ENCODE results near the gene CELF5. TPM values are rescaled to one million over a fixed set of nuclear protein-coding genes. Genes with fewer than 3 reads are reported as not detected.
A peak's percentile ranks its signal among the peaks of the same experiment; 100 is the strongest.
"Not testable (repeated sequence)": the region's sequence is repeated elsewhere in the genome, so short reads cannot be mapped to it uniquely, and the experiment has no call there.

Gene CELF5
- total and polyA plus RNA-seq, 10 of the 15 experiments (the other 5 are each of a cell fraction or from before 2014, with no cell fraction given), result 0.01 to 0.04 TPM; not detected in 8

GRCh38 chr19:3333020-3333583, 108.6 kb downstream of the CELF5 start:
- ChIA-PET SMC1A (ENCODE audit: uncharacterized antibody, unreplicated experiment) (no interaction called here), POLR2A (no interaction called here), CTCF (interaction anchor here (1.5 kb wide), 1 partner anchor 97 kb away, joined by 5 read pairs; no protein-coding TSS in a partner anchor), RAD21 (ENCODE audit: unreplicated experiment) (interaction anchor here (0.6 kb wide), 1 partner anchor 98 kb away, joined by 4 read pairs; no protein-coding TSS in a partner anchor)
- no peak for ATAC-seq
- H3K4me3 ChIP-seq, result no peak overlapping the region
- no peak overlapping the region for H3K4me2 ChIP-seq (ENCODE audit: control insufficient read depth, insufficient read depth)
- H2AFZ ChIP-seq (ENCODE audit: control insufficient read depth, low read depth, low read length), result no peak overlapping the region
- no peaks in the 10 kb centered on the region; the same call in 2 of the 3 replicates for H3K9me3 ChIP-seq (replicated peaks; ENCODE audit: control insufficient read depth, insufficient read depth, low read length)
- TF ChIP-seq EZH2 (IDR thresholded peaks at IDR 0.05; ENCODE audit: borderline replicate concordance, control insufficient read depth, low read depth, low read length), result no peak
- TF ChIP-seq, protein P1, sequence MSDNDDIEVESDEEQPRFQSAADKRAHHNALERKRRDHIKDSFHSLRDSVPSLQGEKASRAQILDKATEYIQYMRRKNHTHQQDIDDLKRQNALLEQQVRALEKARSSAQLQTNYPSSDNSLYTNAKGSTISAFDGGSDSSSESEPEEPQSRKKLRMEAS (IDR thresholded peaks at IDR 0.05; ENCODE audit: low read depth, low read length), result no peak
- no peak for TF ChIP-seq KDM1A (IDR thresholded peaks at IDR 0.05; ENCODE audit: borderline replicate concordance)
- no peak for TF ChIP-seq RELA (IDR thresholded peaks at IDR 0.05; ENCODE audit: borderline replicate concordance, partially characterized antibody)
- H3K27me3 ChIP-seq (replicated peaks in 1 of 2; ENCODE audit: control insufficient read depth in 2 of 2, insufficient read depth in 2 of 2, low read length in 1 of 2), result no peaks in the 10 kb centered on the region; a peak in 1 of 4 replicates
- in situ Hi-C loops (cut with MboI) (no loop called here), intact Hi-C loops (cut with micrococcal nuclease; ENCODE audit: unreplicated experiment) (no loop called here)
- no peak overlapping the region for H3K27ac ChIP-seq (ENCODE audit: control insufficient read depth, insufficient read depth)
- FAIRE-seq, result no peak
- no peaks in the 10 kb centered on the region for H3K79me2 ChIP-seq (ENCODE audit: control insufficient read depth, insufficient read depth, low read length)
- no peaks in the 10 kb centered on the region for H3K4me1 ChIP-seq (ENCODE audit: control insufficient read depth, insufficient read depth, low read length)
- 51% methylated on average over 4 of the region's 4 CpGs for WGBS (ENCODE audit: insufficient coverage, insufficient replicate concordance, low lambda C conversion rate, missing lambda C conversion rate)
- H3K9ac ChIP-seq (ENCODE audit: control insufficient read depth, insufficient read depth, low read length), result no peak overlapping the region
- no peak for DNase-seq (ENCODE audit: low read depth, low spot score)
- no peaks in the 10 kb centered on the region for H4K20me1 ChIP-seq (ENCODE audit: control insufficient read depth, insufficient read depth)
- BruUV-seq (replicated peaks), result no TSS peak
- H3K36me3 ChIP-seq (ENCODE audit: control insufficient read depth in 2 of 2, insufficient read depth in 2 of 2, low read length in 1 of 2), result no peaks in the 10 kb centered on the region

DNA sequence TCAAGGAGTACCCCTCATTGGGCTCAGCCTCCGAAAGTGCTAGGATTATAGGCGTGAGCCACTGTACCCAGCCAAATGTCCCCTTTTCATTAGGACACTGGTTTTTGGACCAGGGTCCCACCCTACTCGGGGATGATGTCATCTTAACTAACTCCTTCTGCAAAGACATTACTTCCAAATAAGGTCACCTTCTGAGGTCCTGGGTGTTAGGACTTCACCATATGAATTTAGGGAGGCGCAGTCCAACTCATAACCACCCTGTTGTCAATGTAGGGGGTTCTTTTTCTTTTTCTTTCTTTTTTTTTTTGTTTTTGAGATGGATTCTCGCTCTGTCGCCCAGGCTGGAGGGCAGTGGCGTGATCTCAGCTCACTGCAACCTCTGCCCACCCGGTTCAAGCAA, 109.2 kb downstream of the CELF5 start:
- TF ChIP-seq IKZF1 (conservative IDR thresholded peaks at IDR 0.05) (no peak), ATF7 (IDR thresholded peaks at IDR 0.05; ENCODE audit: low read depth) (0 out of 2 replicates have a peak, but pooled peaks have one; percentile 20)
- no peaks in the 10 kb centered on the region for H3K36me3 ChIP-seq (ENCODE audit: control insufficient read depth in 2 of 2, insufficient read depth in 2 of 2, low read length in 1 of 2)
- H3K9ac ChIP-seq (ENCODE audit: control insufficient read depth, insufficient read depth, low read length), result no peak overlapping the region
- no peaks in the 10 kb centered on the region for H4K20me1 ChIP-seq (ENCODE audit: control insufficient read depth, insufficient read depth)
- H3K27me3 ChIP-seq (replicated peaks in 1 of 2; ENCODE audit: control insufficient read depth in 2 of 2, insufficient read depth in 2 of 2, low read length in 1 of 2), result no peaks in the 10 kb centered on the region; a peak in 1 of 4 replicates
- H3K79me2 ChIP-seq (ENCODE audit: control insufficient read depth, insufficient read depth, low read length), result no peaks in the 10 kb centered on the region
- ChIA-PET SMC1A (ENCODE audit: uncharacterized antibody, unreplicated experiment) (no interaction called here), CTCF (interaction anchor here (1.5 kb wide), 1 partner anchor 96 kb away, joined by 5 read pairs; no protein-coding TSS in a partner anchor), RAD21 (ENCODE audit: unreplicated experiment) (no interaction called here), POLR2A (no interaction called here)
- in situ Hi-C loops (cut with MboI) (no loop called here), intact Hi-C loops (cut with micrococcal nuclease; ENCODE audit: unreplicated experiment) (no loop called here)
- H2AFZ ChIP-seq (ENCODE audit: control insufficient read depth, low read depth, low read length), result no peak overlapping the region
- H3K4me3 ChIP-seq, result no peak overlapping the region
- no peak for FAIRE-seq
- no peak for ATAC-seq
- H3K27ac ChIP-seq (ENCODE audit: control insufficient read depth, insufficient read depth), result no peak overlapping the region
- no peak for DNase-seq (ENCODE audit: low read depth, low spot score)
- no peaks in the 10 kb centered on the region for H3K4me1 ChIP-seq (ENCODE audit: control insufficient read depth, insufficient read depth, low read length)
- no peaks in the 10 kb centered on the region; the same call in 2 of the 3 replicates for H3K9me3 ChIP-seq (replicated peaks; ENCODE audit: control insufficient read depth, insufficient read depth, low read length)
- 12% methylated on average over 5 of the region's 8 CpGs for WGBS (ENCODE audit: insufficient coverage, insufficient replicate concordance, low lambda C conversion rate, missing lambda C conversion rate)
- BruUV-seq (replicated peaks), result no TSS peak
- H3K4me2 ChIP-seq (ENCODE audit: control insufficient read depth, insufficient read depth), result no peak overlapping the region

DNA sequence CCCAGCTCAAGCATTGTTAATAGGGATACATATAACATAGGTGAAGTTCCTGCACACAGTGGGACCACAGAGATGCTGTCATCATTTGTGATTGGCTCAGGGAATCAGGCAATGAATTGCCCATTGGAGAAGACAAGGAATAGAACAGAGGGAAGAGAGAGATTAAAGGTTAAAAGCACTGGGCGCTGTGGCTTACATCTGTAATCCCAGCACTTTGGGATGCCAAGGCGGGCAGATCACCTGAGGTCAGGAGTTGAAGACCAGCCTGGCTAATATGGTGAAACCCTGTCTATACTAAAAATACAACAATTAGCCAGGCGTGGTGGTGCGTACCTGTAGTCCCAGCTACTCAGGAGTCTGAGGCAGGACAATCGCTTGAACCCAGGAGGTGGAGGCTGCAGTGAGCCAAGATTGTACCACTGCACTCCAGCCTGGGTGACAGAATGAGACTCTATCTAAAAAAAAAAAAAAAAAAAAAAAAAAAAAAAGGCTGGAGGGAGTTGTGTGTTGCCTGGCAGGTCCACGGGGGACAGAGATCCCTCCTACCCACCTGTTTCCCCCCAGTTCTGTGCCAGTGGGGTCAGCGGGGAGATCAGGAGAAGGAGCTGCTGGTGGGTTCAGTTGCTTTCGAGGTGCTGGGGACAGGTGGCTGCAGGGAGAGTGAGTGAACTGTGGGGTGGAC, 110.4 kb downstream of the CELF5 start:
- H2AFZ ChIP-seq (ENCODE audit: control insufficient read depth, low read depth, low read length); H3K9ac ChIP-seq (ENCODE audit: control insufficient read depth, insufficient read depth, low read length); H3K36me3 ChIP-seq (ENCODE audit: control insufficient read depth in 2 of 2, insufficient read depth in 2 of 2, low read length in 1 of 2); H3K4me3 ChIP-seq; SMC1A ChIA-PET (ENCODE audit: uncharacterized antibody, unreplicated experiment); H3K9me3 ChIP-seq (replicated peaks; ENCODE audit: control insufficient read depth, insufficient read depth, low read length); ATAC-seq; BruUV-seq (replicated peaks); intact Hi-C loops (cut with micrococcal nuclease; ENCODE audit: unreplicated experiment); FAIRE-seq; H3K4me2 ChIP-seq (ENCODE audit: control insufficient read depth, insufficient read depth); H4K20me1 ChIP-seq (ENCODE audit: control insufficient read depth, insufficient read depth); H3K27ac ChIP-seq (ENCODE audit: control insufficient read depth, insufficient read depth); POLR2A ChIA-PET; DNase-seq (ENCODE audit: low read depth, low spot score); in situ Hi-C loops (cut with MboI); H3K27me3 ChIP-seq (replicated peaks in 1 of 2; ENCODE audit: control insufficient read depth in 2 of 2, insufficient read depth in 2 of 2, low read length in 1 of 2); H3K79me2 ChIP-seq (ENCODE audit: control insufficient read depth, insufficient read depth, low read length); H3K4me1 ChIP-seq (ENCODE audit: control insufficient read depth, insufficient read depth, low read length); RAD21 ChIA-PET (ENCODE audit: unreplicated experiment): not testable (repeated sequence)
- CTCF ChIA-PET, result interaction anchor here (1.5 kb wide), 1 partner anchor 95 kb away, joined by 5 read pairs; no protein-coding TSS in a partner anchor
- 39% methylated on average over 8 of the region's 8 CpGs for WGBS (ENCODE audit: insufficient coverage, insufficient replicate concordance, low lambda C conversion rate, missing lambda C conversion rate)
